Middle frontal gyrus (tissue), 1 donor: ENCODE measurements around the gene C2.
"Not testable (repeated sequence)": the region's sequence is repeated elsewhere in the genome, so short reads cannot be mapped to it uniquely, and the experiment has no call there.

Experiments used
- DNase-seq: peaks from one replicate; pipeline ENCODE4 v3.0.0-alpha.2; 2015; ENCODE audit warnings: low spot score; ENCODE audit errors: extremely low spot score

C2 gene

GRCh38 chr6:31922942-31923341 is 4.6 kb upstream of the C2 start:
- DNase-seq = no peak

GRCh38 chr6:31927863-31928671 is 550 bp downstream of the C2 start:
- DNase-seq = no peak

GRCh38 chr6:31928672-31928939 is 1.1 kb downstream of the C2 start:
- no peak for DNase-seq

- DNase-seq = no peak
These were observed 3.4 kb downstream of the C2 start for GRCh38 chr6:31930962-31931361.

GRCh38 chr6:31932137-31932536 is 4.6 kb downstream of the C2 start:
- DNase-seq = not testable (repeated sequence)

GRCh38 chr6:31933537-31933936 is 6.0 kb downstream of the C2 start:
- no peak for DNase-seq

GRCh38 chr6:31935021-31935420 is 7.5 kb downstream of the C2 start:
- no peak for DNase-seq

- DNase-seq = no peak
These were observed 8.3 kb downstream of the C2 start for GRCh38 chr6:31935823-31936222.

- no peak for DNase-seq
These were observed 12.7 kb downstream of the C2 start for GRCh38 chr6:31940256-31940664.

- no peak for DNase-seq
These were observed 16.2 kb downstream of the C2 start for GRCh38 chr6:31943742-31944141.

GRCh38 chr6:31945154-31945506 is 17.6 kb downstream of the C2 start:
- DNase-seq = no peak

GRCh38 chr6:31945507-31946369 is 18.2 kb downstream of the C2 start, which contains the start of gene CFB:
Gene CFB (plus strand): TSS chr6:31946095. CDS start chr6:31946222, 127 bp downstream.
- DNase-seq = no peak

GRCh38 chr6:31946370-31946885 is 18.9 kb downstream of the C2 start:
- no peak for DNase-seq

- DNase-seq = no peak
These were observed 19.7 kb downstream of the C2 start for GRCh38 chr6:31947070-31947675.

GRCh38 chr6:31947864-31948263 is 20.3 kb downstream of the C2 start:
- DNase-seq = no peak

- no peak for DNase-seq
These were observed 20.8 kb downstream of the C2 start for GRCh38 chr6:31948306-31948705.

- no peak for DNase-seq
These were observed 21.4 kb downstream of the C2 start for GRCh38 chr6:31948753-31949413.

- DNase-seq = no peak
These were observed 22.5 kb downstream of the C2 start for GRCh38 chr6:31949926-31950548.

- no peak for DNase-seq
These were observed 24.8 kb downstream of the C2 start for GRCh38 chr6:31952140-31952805.

GRCh38 chr6:31952890-31953289 is 25.4 kb downstream of the C2 start:
- DNase-seq = no peak

GRCh38 chr6:31954511-31954910 is 27.0 kb downstream of the C2 start:
- DNase-seq = no peak
